SK-N-MC (cell line): ENCODE measurements around the gene CNTLN.
"Not testable (repeated sequence)": the region's sequence is repeated elsewhere in the genome, so short reads cannot be mapped to it uniquely, and the experiment has no call there.

ENCODE experiments used
- DNase-seq: peaks from one replicate; pipeline ENCODE4 v3.0.0-alpha.2; 2011; ENCODE audit warnings: low read depth, low spot score
- H3K27ac ChIP-seq: fragments of 200-600 bp; sonication (generic); 2 replicates; pipeline ENCODE4 v1.5.1; 2016; ENCODE audit warnings: mixed run types
- H3K36me3 ChIP-seq: fragments of 200-600 bp; sonication (generic); 2 replicates; pipeline ENCODE4 v1.6.1; 2017; ENCODE audit warnings: antibody characterized with exemption, low read length, mixed read lengths; ENCODE audit not compliant: insufficient read depth
- H3K4me3 ChIP-seq: fragments of 200-600 bp; sonication (generic); 2 replicates; pipeline ENCODE4 v1.5.1; 2016
- H3K9ac ChIP-seq: fragments of 200-600 bp; sonication (generic); 2 replicates; pipeline ENCODE4 v1.8.0; 2017; ENCODE audit warnings: mixed run types, mixed read lengths; ENCODE audit not compliant: insufficient read length
- H3K9me3 ChIP-seq: fragments of 200-600 bp; sonication (generic); 2 replicates; pipeline ENCODE4 v1.6.1; 2017; ENCODE audit warnings: low read depth, mild to moderate bottlenecking, antibody characterized with exemption, low read length, moderate library complexity, mixed read lengths
- EZH2 ChIP-seq: fragments of 200-600 bp; sonication (generic); IDR thresholded peaks from one replicate; pipeline ENCODE4 v1.6.1; 2017; ENCODE audit warnings: antibody characterized with exemption
- FOXP2 ChIP-seq: optimal IDR thresholded peaks from 2 replicates; pipeline ENCODE3; 2011; ENCODE audit warnings: mild to moderate bottlenecking, moderate library complexity; ENCODE audit not compliant: insufficient read depth; ENCODE audit errors: extremely low read length, control extremely low read depth
- POLR2AphosphoS5 ChIP-seq: IDR thresholded peaks from 2 replicates; pipeline ENCODE4 v1.6.1; 2012; ENCODE audit warnings: mild to moderate bottlenecking, low read depth, low read length, borderline replicate concordance

The CNTLN gene

DNA sequence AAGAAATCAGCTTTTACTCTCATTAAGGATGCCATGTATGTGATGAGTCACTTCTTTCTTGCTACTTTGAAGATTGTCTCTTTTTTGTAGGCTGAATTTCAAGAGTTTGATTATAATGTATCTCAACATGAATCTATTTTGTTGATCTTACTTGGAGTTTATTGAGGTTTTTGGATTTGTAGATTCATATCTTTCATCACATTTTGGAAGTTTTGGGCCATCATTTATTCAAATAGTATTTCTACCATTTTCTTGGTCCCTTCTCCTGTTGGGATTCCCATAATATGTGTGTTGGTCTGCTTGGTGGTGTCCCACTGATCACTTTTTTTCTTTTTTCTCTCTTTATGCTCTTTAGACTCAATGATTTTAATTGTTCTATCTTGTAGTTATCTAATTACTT lies 116.3 kb downstream of the CNTLN start:
- Histone ChIP-seq H3K9me3 (no peaks in the 10 kb centered on the region; the same call in 1 of the 2 replicates), H3K36me3 (no peaks in the 10 kb centered on the region), H3K9ac (no peak overlapping the region), H3K27ac (no peak overlapping the region), H3K4me3 (no peak overlapping the region)
- no peak for DNase-seq
- no peak for TF ChIP-seq FOXP2
- no peak for TF ChIP-seq EZH2
- no peak for TF ChIP-seq POLR2AphosphoS5

GRCh38 chr9:17268531-17269188 lies 133.8 kb downstream of the CNTLN start:
- not testable (repeated sequence) for H3K27ac ChIP-seq

DNA sequence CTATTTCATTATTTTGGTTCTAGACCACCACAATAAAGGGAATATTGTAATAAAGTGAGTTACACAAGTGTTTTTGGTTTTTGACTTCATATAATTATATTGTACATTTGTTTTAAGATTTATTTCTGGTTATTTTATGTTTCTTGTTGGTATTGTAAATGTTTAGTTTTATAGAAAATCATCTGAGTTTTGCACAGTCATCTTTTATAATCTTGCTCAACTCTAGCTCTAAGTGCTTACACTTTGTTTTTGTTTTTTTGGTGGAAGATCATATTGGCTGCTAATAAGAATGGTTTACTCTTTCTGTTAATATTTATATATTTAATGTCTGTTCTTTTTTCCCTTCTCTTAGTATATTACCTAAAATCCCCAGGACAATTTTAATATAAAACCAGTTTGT lies 135.0 kb downstream of the CNTLN start:
- Histone ChIP-seq H3K9ac (no peak overlapping the region), H3K36me3 (no peaks in the 10 kb centered on the region), H3K27ac (no peak overlapping the region), H3K4me3 (no peak overlapping the region), H3K9me3 (no peaks in the 10 kb centered on the region)
- DNase-seq: no peak
- TF ChIP-seq EZH2 (no peak), POLR2AphosphoS5 (no peak), FOXP2 (no peak)

More at GRCh38 chr9:17268531-17269188, 133.8 kb downstream of the CNTLN start:
- not testable (repeated sequence) for H3K36me3 ChIP-seq, H3K9me3 ChIP-seq, H3K4me3 ChIP-seq, DNase-seq, H3K9ac ChIP-seq

DNA sequence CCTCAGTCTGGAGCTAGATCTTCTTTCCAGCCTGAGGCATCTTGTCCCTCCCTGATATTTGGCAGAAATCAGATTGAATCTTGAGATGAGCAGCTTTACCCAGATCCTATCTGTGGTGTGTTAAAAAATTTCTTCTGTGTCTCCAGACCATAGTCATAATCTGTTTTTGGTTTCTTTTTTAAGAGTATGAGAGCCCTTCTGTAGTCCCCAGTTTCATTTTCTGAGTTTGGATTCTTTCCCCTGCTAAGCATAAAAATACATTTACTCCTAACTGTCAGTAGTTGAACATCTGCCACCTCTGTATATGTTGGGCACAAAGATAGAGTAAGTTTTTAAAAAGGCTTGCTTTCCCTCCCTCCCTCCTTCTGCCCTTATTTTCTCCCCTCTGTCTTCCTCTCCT lies 137.7 kb downstream of the CNTLN start:
- Histone ChIP-seq H3K4me3 (no peak overlapping the region), H3K36me3 (no peaks in the 10 kb centered on the region), H3K9me3 (no peaks in the 10 kb centered on the region), H3K27ac (no peak overlapping the region), H3K9ac (no peak overlapping the region)
- DNase-seq: no peak
- TF ChIP-seq POLR2AphosphoS5: no peak
- no peak for TF ChIP-seq FOXP2
- no peak for TF ChIP-seq EZH2

GRCh38 chr9:17280350-17281012 lies 145.6 kb downstream of the CNTLN start:
- Histone ChIP-seq H3K36me3 (no peaks in the 10 kb centered on the region), H3K4me3 (no peak overlapping the region), H3K27ac (no peak overlapping the region), H3K9ac (no peak overlapping the region), H3K9me3 (no peaks in the 10 kb centered on the region)
- TF ChIP-seq FOXP2 (no peak), EZH2 (no peak), POLR2AphosphoS5 (no peak)
- no peak for DNase-seq

DNA sequence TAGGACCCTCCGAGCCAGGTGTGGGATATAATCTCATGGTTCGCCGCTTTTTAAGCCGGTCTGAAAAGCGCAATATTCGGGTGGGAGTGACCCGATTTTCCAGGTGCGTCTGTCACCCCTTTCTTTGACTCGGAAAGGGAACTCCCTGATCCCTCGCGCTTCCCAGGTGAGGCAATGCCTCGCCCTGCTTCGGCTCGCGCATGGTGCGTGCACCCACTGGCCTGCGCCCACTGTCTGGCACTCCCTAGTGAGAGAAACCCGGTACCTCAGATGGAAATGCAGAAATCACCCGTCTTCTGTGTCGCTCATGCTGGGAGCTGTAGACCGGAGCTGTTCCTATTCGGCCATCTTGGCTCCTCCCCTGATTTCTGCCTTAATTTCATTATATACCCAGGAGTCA lies 155.8 kb downstream of the CNTLN start:
- not testable (repeated sequence) for H3K27ac ChIP-seq, H3K4me3 ChIP-seq, DNase-seq, H3K9ac ChIP-seq, H3K9me3 ChIP-seq, H3K36me3 ChIP-seq

DNA sequence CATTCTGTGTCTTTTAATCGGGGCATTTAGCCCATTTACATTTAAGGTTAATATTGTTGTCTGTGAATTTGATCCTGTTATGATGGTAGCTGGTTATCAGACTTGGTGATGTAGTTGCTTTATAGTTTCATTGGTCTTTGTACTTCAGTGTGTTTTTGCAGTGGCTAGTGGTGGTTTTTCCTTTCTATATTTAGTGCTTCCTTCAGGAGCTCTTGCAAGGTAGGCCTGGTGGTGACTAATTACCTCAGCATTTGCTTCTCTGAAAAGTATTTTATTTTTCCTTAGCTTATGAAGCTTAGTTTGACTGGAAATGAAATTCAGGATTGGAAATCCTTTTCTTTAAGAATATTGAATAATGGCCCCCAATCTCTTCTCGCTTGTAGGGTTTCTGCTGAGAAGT lies 156.9 kb downstream of the CNTLN start:
- H3K27ac ChIP-seq: no peak overlapping the region
- no peak for DNase-seq
- H3K36me3 ChIP-seq: no peaks in the 10 kb centered on the region; the same call in 1 of the 2 replicates
- TF ChIP-seq FOXP2 (no peak), POLR2AphosphoS5 (no peak), EZH2 (no peak)
- no peak overlapping the region for H3K9ac ChIP-seq
- H3K4me3 ChIP-seq: no peak overlapping the region
- no peaks in the 10 kb centered on the region for H3K9me3 ChIP-seq

DNA sequence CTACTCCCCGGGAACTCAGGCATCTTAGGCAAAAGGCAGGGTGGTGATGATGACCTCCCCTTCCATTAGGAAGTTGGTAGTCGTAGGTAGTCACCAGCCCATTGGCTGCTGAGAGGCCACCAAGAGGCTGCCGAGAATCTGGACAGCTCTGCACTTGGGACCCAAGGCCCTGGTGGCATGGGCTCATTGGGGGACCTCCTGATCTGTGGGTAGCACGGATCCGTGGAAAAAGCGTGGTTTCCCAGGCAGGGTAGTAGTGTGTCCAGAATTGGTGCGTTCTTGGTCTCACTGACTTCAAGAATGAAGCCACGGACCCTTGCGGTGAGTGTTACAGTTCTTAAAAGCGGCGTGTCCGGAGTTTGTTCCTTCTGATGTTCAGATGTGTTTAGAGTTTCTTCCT lies 158.8 kb downstream of the CNTLN start:
- TF ChIP-seq EZH2: no peak
- no peak for TF ChIP-seq FOXP2
- TF ChIP-seq POLR2AphosphoS5: no peak
- Histone ChIP-seq H3K4me3 (no peak overlapping the region), H3K9ac (no peak overlapping the region), H3K9me3 (no peaks in the 10 kb centered on the region), H3K27ac (no peak overlapping the region), H3K36me3 (no peaks in the 10 kb centered on the region; the same call in 1 of the 2 replicates)
- no peak for DNase-seq
